T-helper 2 cell (primary cell): ENCODE results near the gene AFDN.
"Not testable (repeated sequence)": the region's sequence is repeated elsewhere in the genome, so short reads cannot be mapped to it uniquely, and the experiment has no call there.

ENCODE experiments used
- DNase-seq, 5 experiments: peaks; one replicate each; pipeline versions ENCODE4 v3.0.0 to v3.0.0-alpha.2; 2012 to 2022

The AFDN gene

DNA sequence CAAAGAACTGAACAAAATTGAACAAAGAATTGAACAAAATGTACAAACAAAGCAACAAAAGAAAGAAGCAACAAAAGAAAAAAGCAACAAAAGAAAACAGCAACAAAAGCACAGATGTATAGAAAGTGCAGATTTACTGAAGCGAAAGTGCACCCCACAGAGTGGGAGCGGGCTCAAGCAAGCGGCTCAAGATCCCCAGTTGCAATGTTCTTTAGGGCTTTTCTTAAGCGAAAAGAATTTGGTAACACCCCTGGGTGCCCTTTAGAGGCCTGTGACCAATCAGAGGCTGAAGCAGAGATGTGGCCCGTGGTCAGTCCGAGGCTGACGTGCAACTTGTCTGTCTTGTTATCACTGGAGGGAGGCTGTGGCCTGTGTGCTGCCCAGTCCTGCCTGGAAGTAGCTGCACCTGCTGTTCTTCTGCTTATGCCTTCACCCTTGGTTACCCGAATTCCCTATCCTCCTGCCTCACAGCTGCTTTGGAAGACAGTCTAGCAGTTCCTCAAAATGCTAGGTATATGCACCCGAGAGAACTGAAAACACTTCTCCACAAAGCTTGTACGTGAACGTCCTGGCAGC lies 157.5 kb downstream of the AFDN start:
- no peak for DNase-seq

DNA sequence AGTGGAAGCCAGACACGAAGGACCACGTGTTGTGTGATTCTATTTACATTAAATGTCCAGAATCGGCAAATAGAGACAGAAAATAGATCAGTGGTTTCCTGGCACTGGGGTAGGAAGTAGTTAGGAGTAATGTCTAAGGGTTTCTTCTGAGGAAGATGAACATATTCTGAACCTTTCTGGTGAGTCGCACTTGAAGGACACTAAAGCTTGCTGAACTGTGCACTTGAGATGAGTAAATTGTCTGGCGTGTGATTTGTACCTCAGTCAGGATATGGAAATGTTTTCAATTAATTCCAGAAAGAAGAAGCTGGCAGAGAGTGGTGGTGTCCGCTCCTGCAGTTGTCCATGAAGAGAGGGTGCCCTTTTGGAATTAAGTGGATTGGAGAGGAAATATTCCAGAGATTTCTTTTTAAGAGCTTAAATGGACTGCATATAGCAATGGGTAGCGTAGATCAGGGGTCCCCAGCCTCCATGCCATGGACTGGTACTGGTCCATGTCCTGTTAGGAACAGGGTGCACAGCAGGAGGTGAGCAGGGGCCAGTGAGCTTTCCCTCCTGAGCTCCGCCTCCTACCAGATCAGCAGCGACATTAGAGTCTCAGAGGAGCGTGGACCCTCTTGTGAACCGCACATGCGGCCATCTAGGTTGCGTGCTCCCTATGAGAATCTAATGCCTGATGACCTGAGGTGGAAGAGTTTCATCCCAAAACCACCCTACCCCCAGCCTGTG lies 158.3 kb downstream of the AFDN start:
- DNase-seq: no peak

DNA sequence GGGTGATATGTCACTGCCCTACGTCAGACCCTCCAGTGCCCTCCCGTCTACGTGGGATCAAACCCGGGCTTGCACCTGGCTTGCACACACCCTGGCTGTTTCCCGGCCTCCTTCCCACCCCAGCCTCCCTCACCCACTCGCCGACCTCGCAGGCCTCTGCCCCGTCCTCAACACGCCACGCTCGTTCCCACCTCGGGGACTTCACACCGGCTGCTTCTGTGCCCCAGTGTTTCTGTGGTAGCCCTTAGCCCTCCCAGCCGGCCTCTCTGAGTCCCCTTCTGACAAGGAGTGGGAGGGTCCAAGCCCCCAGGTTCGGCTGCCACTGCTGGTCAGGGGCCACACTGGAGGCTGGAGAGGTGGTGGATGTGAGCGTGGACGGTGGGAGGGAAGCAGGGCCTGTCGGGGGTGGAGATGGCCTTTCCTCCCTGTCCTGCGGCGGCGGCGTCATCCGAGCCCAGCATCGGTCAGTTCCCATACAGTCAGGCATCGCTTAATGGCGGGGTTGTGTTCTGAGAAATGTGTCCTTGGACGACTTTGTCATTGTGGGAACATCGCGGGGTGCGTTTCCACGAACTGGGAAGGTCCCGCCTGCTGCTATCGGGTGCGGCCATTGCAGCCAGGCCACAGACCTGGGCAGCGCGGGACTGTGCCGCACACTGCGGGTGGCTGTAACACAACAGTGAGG lies 159.3 kb downstream of the AFDN start:
- no peak for DNase-seq

DNA sequence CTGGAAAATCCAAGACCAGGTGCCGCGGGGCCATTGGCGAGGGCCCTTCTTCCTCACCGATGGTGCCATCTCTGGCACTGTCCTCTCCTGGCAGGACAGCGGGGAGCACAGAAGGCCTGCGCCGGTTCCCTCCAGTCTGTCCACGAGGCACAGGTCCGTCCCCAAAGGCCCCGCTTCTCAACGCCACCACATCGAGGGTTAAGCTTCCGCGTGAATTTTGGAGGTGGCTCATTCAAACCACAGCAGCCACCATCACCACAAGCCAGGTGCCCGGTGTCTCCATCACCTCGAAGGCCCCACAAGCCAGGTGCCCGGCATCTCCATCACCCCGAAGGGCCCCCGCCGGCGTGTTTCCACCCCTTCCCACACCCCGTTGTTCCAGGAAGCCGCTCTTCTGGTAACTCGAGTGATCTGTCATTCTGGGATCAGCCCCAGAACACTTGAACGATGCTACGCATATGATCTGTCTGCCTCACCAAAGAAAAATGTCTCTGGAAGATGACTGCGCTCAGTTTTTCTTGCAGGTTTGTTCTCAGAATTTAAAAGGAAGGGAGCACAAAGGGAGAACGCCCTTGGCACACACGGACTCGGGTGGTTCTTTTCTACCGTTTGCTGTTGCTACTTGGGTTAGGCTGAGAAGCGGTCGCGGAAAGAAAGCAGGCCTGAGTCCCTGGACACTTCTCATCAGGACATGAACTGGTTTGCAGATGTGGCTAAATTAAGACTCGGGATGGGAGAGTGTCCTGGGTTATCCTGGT lies 160.9 kb downstream of the AFDN start:
- no peak for DNase-seq

DNA sequence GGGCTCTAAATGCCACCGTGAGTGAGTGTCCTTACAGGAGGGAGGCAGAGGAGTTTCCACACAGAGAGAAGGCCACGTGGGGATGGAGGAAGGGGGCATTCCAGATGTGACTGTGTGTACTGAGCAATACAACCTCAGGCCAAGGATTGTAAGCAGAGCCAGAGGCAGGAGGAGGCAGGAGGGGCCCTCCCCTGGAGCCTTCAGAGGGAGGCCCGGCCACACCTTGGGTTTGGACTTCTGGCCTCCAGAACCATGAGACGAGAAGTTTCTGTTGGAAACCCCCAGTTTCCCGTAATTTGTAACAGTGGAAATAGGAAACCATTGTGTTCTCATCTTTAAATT lies 161.4 kb downstream of the AFDN start:
- no peak for DNase-seq

DNA sequence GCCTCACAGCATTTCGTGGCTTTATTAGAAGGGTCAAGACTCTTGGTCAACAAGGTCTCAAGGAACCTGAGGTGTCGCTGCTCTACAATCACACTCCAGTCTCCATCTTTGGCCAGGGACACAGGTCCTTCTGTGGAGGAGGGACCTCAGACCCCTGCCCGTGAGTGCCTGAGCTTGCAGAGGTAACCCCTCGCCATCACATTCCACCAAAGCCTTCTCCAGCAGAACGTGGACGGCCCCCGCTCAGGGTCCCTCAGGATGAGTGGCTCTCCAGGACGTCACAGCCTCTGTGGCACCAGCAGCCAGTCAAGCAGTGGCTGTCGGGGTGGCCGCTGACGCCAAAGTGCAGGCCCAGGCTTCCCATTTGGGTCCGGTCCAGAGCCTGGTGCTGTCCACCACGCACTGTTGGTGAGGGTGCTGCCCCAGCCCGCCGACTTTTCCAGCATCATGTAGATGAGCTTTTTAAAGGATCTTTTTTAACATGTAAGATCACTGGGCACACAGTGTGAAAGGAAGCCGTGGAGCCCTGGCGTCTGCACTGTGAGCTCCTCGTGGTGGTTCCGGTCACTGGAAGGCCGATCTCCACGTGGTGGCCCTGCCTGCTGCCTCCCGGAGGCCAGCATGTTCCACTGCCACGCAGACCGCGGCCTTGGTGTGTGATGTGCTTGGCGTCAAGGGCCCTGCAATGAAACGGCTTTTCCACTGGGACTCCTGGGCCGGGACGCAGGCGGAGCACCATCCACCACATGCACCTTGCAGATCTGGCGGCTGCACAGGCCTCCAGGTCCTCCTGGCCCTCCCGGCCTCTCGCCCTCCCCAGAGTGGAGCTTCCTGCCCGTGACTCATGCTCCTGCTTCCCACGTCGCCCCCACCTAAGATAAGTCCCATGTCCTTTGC lies 162.5 kb downstream of the AFDN start:
- no peak for DNase-seq

DNA sequence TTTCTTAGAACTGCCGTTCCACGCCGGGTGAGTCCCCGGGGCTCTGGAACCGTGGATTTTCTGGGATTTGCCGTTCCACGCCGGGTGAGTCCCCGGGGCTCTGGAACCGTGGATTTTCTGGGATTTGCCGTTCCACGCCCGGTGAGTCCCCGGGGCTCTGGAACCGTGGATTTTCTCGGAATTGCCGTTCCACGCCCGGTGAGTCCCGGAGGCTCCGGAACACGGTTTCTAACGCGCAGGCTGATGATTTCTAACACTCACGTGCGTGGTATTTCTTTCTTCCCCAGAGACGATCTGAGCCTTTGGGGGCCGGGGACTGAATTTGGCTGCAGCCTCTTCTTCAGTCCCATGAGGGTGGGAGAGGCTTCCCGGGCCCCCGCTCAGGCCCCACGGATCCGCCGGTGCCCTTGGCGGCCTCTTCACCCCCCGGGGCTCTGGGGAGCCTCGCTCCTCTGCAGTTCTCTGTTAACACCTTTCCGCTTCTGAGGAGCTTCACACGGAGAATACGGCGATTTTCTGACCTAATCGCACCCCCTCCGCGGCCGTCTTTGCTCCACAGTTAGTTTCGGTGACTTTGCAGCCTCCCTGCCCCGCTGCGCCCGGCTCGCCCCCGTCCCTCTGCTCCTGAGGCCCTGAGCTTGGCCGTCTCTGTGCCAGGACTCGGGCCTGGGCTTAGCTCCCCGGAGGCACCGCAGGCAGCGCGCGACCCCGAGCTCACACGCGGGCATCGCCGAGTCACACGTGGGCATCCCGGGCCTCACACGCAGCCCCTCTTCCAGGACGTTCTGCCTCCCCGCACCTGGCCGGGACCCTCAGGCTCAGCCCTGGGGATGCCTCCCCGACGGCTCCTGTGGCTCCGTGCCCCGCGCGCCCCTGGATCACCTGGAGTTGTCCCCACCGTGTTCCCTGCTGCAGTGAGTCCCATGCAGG lies 163.6 kb downstream of the AFDN start:
- no peak for DNase-seq

DNA sequence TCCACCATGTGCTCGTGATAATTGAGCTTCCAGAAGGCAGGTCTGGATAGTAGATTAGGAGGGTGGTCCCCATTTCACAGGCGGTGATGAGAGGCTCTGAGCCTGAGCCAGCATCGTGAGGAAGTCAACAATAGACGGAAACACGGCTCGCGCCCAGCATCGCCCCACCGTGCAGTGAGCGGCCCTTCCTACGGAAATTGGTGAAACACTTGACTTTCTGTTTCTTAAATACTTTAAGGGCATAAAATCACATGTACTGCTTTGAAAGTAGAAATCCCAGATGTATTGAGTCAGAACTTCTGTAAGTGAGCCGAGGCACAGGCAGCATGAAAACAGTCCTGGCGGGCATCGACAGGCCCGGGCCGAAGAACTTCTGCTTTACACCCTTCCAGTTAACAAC lies 166.5 kb downstream of the AFDN start:
- DNase-seq: no peak

DNA sequence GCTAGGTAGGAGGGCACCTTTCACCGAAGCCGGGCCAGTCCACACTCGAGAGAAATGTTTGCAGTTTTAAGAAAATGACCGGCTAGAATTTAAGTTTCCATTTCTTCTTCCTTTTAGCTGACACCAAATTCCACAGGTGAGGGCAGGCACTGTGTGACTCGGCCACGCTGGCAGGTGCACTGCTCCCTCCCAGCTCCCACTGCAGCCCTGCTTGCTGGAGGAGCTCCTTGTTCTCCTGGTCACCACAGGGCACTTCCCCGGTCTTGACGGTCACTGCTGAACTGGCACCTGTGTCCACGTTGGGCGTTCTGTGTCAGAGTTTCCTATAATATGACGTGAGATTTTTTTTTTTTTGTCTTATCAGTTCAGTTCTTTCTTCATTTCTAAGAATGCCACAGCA lies 167.1 kb downstream of the AFDN start:
- DNase-seq: no peak

DNA sequence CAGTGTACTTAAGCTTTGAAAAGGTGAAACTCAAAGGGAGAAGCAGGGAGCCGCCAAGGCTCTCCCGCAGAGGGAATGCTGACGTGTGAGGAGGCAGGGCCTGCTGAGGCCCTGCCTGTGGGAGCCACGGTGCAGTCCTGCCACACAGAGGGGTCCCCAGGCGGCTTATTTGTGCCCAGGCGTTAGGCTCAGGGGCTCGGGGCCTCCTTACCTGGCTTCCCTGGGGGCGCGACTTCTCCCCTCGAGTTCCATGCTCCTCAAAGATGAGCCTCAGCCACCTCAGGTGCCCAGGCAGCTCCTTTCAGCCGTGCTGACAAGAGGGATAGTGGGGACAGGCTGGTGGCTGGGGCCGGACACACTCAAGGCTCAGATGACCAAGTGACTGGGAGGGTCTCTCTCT lies 168.6 kb downstream of the AFDN start:
- DNase-seq: no peak

DNA sequence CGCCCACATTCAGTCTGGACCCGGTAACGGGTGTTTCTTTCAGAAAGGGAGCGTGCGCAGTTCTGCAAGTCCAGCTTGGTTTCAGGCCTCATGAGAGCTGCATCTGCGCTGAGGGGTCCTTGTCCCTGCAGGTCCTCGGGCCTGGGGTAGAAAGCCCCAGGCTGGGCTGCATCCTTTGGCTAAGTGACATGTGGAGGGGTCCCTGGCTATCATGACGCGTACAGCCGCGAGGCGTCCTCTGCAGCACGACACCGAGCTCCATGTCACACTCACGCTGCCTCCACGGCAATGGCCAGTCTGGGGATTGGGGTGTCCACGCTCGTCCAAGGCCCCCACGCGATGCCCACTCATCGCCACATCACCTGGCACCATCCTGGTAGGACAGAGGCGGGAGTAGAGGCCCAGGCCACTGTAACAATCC lies 169.0 kb downstream of the AFDN start:
- DNase-seq: no peak

DNA sequence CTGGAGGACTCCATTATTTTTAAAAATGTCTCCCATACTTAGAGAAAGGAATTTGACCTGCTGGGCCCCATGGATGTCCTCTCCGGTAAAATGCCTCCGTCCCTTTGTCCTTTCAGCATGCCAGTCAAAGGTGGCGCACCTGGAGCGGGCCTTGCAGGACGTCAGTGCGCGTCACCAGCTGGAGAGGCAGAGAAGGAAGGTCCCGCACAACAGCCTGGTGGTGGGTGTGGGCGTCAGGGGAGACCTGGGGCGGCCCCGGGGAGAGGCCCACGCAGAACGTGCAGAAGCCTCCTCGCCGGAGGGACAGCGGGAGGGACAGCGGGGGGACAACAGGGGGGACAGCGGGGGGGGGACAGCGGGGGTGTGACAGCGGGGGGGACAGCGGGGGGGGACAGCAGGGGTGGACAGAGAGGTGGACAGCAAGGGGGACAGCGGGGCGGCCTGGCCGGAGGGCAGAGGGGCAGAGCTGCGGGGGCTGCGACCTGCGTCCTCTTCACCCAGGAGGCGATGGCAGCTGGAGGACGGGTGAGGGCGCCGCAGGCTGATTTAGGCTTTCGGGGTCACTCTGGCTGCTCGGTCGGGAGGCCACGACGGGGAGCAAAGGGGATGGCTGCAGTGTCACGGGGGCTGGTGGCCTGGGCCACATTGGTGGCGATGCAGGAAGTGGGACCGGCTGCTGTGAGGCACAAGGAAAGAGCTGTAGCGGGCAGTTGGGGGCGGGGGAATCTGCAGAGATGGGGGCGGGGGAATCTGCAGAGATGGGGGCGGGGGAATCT lies 169.9 kb downstream of the AFDN start:
- peak in 1 of 5 experiments; percentile 7 for DNase-seq

DNA sequence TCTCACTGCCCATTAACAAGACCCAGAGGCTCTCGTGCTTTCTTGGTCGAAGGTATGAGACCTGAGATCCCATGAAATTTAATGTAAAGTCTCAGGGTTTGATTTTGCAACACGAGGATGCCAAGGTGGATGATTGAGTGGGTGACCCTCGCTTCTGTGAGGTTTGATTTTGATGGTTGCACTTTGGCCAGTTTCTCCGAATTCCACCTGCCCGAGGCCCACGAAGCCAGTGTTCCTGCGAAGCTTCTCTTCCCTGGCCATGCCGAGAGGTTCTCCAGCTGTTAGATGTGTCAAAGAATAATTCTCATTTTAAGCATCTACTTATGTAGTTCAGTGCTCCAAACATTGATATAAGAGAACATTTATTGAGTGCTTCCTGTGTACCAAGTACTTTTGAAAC lies 170.9 kb downstream of the AFDN start, which contains the start of gene KIF25:
KIF25 (plus strand) TSS at position 30 of the 400 bp plus-strand sequence. CDS start 31,915 bp downstream, outside the sequence.
- DNase-seq: no peak

DNA sequence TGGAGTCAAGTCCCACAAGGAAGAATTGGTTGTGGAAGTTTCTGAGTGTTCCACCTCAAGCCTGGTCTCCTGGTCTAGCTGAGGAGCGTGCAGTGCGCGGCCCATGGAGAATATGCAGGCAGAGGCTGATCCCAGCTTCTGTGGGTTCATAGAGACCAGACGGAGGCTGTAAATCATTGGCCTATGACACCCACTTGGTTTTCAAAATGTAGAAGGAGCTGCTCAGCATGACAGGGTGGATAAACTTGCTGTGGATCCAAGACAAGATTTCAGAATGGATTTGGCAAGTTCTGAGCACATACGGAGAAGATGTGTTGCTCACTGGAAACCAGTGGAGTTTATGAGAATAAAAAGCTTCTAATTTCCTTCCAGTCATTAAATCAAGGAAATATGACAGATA lies 171.5 kb downstream of the AFDN start:
- no peak for DNase-seq

DNA sequence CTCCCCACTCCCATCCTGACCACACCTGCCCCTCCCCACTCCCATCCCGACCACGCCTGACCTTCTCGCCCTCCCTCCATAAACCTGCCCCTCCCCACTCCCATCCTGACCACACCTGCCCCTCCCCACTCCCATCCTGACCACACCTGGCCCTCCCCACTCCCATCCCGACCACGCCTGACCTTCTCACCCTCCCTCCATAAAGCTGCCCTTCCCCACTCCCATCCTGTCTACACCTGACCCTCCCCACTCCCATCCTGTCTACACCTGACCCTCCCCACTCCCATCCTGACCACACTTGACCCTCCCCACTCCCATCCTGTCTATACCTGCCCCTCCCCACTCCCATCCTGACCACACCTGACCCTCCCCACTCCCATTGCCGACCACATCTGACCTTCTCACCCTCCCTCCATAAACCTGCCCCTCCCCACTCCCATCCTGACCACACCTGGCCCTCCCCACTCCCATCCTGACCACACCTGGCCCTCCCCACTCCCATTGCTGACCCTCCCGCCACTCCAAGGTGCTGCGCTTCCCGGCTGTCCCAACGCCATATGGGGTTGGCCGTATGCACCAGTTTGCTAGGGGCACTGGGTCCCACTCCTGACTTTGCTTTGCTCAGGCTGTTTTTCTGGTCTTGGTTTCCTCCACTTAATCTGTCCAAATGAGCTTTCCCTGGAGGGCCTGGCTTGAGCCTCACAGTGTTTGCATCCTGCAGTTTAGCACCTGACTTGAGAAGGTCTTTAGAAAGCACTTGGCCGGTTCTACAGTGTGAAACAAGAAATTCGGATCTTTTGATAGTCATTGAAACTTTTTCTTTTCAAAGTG lies 173.7 kb downstream of the AFDN start:
- no peak for DNase-seq

DNA sequence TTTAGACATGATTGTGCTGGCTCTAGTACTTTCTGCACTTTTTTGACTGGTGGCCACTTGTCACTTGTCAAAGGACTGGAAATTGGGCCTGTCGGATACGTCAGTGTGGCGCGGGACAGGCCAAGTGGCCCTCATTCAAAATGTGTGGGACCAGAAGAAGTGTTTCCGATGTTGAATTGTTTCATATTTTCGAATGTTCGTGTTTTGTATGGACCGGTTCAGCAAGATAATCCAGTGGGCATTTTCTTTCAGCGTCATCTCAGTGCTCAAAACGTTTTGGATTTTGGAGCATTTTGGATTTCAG lies 174.3 kb downstream of the AFDN start:
- no peak for DNase-seq

DNA sequence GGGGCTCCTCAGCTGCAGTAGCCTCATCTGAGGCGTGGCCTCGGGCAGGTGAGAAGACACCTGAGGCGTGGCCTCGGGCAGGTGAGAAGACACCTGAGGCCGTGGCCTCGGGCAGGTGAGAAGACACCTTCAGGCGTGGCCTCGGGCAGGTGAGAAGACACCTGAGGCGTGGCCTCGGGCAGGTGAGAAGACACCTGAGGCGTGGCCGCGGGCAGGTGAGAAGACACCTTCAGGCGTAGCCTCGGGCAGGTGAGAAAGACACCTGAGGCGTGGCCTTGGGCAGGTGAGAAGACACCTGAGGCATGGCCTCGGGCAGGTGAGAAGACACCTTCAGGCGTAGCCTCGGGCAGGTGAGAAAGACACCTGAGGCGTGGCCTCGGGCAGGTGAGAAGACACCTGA lies 174.8 kb downstream of the AFDN start:
- DNase-seq: not testable (repeated sequence)

DNA sequence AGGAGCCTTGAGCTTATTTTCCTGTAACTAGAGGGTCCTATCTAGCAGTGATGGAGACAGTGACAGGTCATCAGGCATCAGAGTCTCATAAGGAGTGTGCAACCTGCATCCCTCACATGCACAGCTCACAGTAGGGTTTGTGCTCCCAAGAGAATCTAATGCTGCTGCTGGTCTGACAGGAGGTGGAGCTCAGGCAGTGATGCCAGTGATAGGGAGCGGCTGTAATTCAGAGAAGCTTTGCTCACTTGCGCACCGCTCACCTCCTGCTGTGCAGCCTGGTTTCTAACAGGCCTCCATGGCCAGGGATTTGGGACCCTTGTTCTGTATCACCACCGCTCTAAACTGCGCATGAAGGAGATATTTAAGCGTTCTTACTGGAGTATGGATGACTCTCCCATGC lies 176.1 kb downstream of the AFDN start:
- DNase-seq: no peak

DNA sequence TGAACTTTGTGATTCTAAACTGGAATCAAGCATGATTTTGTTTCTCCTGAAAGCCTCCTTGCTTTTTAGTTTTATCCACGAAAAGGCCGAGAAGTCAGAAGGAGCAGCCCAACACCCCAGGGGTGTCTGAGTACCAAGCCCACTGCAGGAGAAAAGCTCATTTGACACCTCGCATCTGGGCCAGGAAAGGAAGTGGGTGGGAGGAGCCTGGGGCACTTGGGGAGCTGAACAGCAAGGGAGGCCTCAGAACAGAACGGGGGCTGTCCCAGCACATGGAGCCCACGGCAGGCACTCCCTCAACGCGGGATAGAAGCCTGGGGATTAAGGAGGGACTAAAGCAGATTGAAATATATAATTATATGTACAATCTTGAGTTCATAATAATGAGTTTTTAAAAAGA lies 177.3 kb downstream of the AFDN start:
- DNase-seq: no peak

DNA sequence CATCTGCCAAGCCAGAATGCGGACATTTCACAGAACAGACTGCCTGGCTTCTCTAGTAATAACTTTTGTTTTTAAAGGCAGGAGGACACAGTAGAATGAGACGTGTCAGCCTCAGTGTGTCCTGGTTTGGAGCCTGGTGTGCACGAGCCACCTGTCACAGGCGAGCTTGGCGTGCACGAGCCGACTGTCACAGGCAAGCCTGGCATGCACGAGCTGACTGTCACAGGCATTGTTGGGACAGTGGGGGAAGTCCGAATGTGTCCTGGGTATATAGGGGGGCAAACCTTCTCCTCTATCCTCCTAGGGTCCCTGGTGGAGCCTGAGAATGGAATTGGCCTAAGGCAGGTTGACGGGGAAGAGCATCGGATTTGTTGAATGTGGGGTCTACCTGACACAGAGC lies 178.2 kb downstream of the AFDN start:
- DNase-seq: no peak
